T-helper 1 cell treated with Interleukin-12 subunit alpha and Interleukin-12 subunit beta and Interleukin-4 antibody, amounts not matched to agents 30 μg/mL and 1 μg/mL, for 36 hours (primary cell): ENCODE measurements around the gene PLAAT3.
A peak's percentile ranks its signal among the peaks of the same experiment; 100 is the strongest.
"Not testable (repeated sequence)": the region's sequence is repeated elsewhere in the genome, so short reads cannot be mapped to it uniquely, and the experiment has no call there.

Source experiments
- H3K27ac Mint-ChIP-seq: one replicate; pipeline ENCODE4 v1.8.0; 2021; ENCODE audit warnings: mild to moderate bottlenecking, mixed read lengths
- H3K27me3 Mint-ChIP-seq: one replicate; pipeline ENCODE4 v1.8.0; 2021; ENCODE audit warnings: low read depth, mixed read lengths
- H3K36me3 Mint-ChIP-seq: one replicate; pipeline ENCODE4 v1.8.0; 2021; ENCODE audit warnings: low read depth, mixed read lengths
- H3K4me1 Mint-ChIP-seq: one replicate; pipeline ENCODE4 v1.8.0; 2021; ENCODE audit warnings: low read depth, mixed read lengths
- H3K4me3 Mint-ChIP-seq: one replicate; pipeline ENCODE4 v1.8.0; 2021; ENCODE audit warnings: mild to moderate bottlenecking, moderate library complexity, mixed read lengths
- H3K9me3 Mint-ChIP-seq: one replicate; pipeline ENCODE4 v1.8.0; 2021; ENCODE audit warnings: mixed read lengths

Gene PLAAT3

GRCh38 chr11:63614136-63614671, at the start of gene PLAAT3:
Gene PLAAT3, minus strand, starts transcription at chr11:63614433. Its CDS starts 419 bp downstream, at chr11:63614014.
- Mint-ChIP-seq H3K27ac (no peak within 1 kb of the TSS), H3K27me3 (peaks cover 10% of the 10 kb centered on the region), H3K36me3 (no peaks in the 10 kb centered on the region), H3K4me3 (peak within 1 kb of the TSS; percentile 79), H3K9me3 (no peaks in the 10 kb centered on the region), H3K4me1 (peaks cover 7% of the 10 kb centered on the region)

- H3K27me3 Mint-ChIP-seq: no peaks in the 10 kb centered on the region
- peaks cover 14% of the 10 kb centered on the region for H3K4me1 Mint-ChIP-seq
- H3K27ac Mint-ChIP-seq: no peak overlapping the region
- no peak overlapping the region for H3K4me3 Mint-ChIP-seq
- H3K36me3 Mint-ChIP-seq: peaks cover 8% of the 10 kb centered on the region
- no peaks in the 10 kb centered on the region for H3K9me3 Mint-ChIP-seq
Measured at GRCh38 chr11:63663809-63664208, 49.6 kb upstream of the PLAAT3 start.

DNA sequence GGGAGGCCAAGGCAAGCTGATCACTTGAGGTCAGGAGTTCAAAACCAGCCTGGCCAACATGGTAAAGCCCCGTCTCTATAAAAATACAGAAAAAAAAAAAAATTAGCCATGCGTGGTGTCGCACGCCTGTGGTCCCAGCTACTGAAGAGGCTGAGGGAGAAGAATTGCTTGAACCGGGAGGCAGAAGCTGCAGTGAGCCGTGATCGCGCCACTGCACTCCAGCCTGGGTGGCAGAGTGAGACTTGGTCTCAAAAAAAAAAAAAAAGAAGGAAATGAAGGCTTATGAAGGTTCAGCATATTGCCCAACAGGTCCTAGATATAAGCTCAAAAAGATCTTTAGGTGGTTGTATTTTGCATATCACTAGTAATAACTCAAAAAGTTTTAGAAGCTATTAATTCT, 46.7 kb upstream of the PLAAT3 start:
- peaks cover 9% of the 10 kb centered on the region for H3K36me3 Mint-ChIP-seq
- no peak overlapping the region for H3K4me3 Mint-ChIP-seq
- H3K27ac Mint-ChIP-seq: no peak overlapping the region
- no peaks in the 10 kb centered on the region for H3K9me3 Mint-ChIP-seq
- H3K27me3 Mint-ChIP-seq: no peaks in the 10 kb centered on the region
- peaks cover 5% of the 10 kb centered on the region for H3K4me1 Mint-ChIP-seq

GRCh38 chr11:63652671-63653070, 38.4 kb upstream of the PLAAT3 start:
- Mint-ChIP-seq H3K27ac (peak overlapping the region; percentile 83), H3K27me3 (no peaks in the 10 kb centered on the region), H3K4me1 (peaks cover 9% of the 10 kb centered on the region), H3K36me3 (peaks cover 20% of the 10 kb centered on the region), H3K4me3 (no peak overlapping the region), H3K9me3 (no peaks in the 10 kb centered on the region)

DNA sequence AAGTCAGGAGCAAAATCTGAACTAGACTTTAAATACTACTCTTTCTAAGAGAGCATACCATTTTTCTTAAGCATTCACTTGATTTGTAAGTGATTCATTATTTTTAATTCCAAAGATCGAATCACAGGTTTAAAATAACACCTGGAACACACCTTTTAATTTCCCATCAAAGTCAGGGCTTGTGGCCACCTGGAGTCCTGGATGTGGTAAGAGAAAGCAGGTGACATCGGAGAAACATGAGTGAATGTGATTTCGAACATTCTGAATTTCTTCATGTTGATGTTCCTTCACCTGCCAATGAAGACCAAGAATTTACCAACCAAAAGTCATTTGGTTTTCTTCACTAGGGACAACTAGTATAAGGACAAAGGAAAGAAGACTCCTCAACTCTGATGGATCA, 29.0 kb upstream of the PLAAT3 start:
- H3K4me3 Mint-ChIP-seq: no peak overlapping the region
- H3K9me3 Mint-ChIP-seq: no peaks in the 10 kb centered on the region
- peaks cover 29% of the 10 kb centered on the region for H3K36me3 Mint-ChIP-seq
- no peak overlapping the region for H3K27ac Mint-ChIP-seq
- no peaks in the 10 kb centered on the region for H3K27me3 Mint-ChIP-seq
- peaks cover 5% of the 10 kb centered on the region for H3K4me1 Mint-ChIP-seq

DNA sequence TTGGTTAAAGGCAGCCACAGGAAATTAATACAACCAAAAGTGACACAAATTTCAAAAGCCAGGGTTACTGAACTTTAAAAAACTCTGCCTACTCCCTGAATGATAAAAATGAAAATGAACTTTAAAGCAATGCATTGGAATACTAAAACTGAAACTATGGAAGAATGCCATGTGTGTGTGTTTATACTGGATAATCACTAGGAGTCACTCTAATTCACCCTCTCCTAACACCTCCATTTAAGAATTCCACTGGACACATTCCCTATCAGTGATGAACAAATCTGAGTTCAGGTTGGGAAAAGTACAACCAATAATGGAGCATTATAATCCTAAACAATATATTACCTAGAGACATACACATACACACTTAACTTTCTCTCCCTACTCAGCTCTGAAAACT, 27.5 kb upstream of the PLAAT3 start:
- Mint-ChIP-seq H3K4me1 (peaks cover 4% of the 10 kb centered on the region), H3K27ac (no peak overlapping the region), H3K9me3 (no peaks in the 10 kb centered on the region), H3K4me3 (no peak overlapping the region), H3K27me3 (no peaks in the 10 kb centered on the region), H3K36me3 (peaks cover 32% of the 10 kb centered on the region)

GRCh38 chr11:63639199-63639832, 25.1 kb upstream of the PLAAT3 start:
- Mint-ChIP-seq H3K4me1 (peaks cover 5% of the 10 kb centered on the region), H3K9me3 (no peaks in the 10 kb centered on the region), H3K4me3 (no peak overlapping the region), H3K27ac (no peak overlapping the region), H3K27me3 (no peaks in the 10 kb centered on the region), H3K36me3 (peaks cover 31% of the 10 kb centered on the region)

DNA sequence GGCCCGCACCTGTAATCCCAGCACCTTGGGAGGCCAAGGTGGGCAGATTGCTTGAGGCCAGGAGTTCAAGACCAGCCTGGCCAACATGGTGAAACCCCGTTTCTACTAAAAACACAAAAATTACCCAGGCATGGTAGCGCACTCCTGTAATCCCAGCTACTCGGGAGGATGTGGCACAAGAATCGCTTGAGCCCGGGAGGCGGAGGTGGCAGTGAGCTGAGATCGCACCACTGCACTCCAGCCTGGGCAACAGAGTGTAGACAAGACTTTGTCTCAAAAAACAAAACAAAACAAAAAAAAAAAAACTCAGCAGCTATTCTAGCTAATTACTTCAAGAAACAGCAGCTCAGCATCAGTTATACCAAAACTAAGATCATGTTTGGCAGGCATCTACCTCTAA, 24.2 kb upstream of the PLAAT3 start:
- not testable (repeated sequence) for H3K4me1 Mint-ChIP-seq, H3K4me3 Mint-ChIP-seq, H3K27me3 Mint-ChIP-seq, H3K27ac Mint-ChIP-seq, H3K9me3 Mint-ChIP-seq
- peaks cover 26% of the 10 kb centered on the region for H3K36me3 Mint-ChIP-seq

DNA sequence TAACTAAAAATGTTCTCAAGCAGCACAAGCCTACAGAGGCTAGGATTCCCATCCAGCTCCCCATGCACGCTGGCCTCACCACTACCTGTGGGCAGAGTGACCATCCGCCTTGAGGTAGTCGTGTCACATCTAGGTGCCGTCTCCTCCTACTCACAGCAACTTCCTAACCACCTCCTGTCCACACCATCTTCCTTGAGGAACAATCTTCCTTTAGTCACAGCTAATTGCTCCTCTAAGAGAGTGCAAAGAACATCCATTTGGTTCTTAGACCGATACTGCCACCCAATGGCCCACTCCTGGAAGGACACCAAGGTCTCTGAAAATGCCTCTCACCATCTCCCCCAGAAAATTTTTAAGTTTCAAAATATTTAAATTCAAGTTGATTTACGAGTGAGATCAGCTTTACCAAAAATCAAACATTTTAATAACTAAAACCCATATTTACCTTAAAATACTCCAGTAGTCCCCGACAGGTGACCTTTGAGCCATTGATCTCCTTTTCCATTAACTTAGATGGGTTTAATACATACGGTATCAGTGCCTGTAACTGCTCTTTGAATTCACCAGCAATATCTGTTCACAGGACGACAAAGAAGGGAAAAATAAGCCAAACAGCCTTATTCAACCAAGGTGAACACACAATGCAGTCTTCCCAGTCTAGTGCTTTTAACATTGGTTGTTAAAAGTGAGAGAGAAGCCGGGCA, 21.7 kb upstream of the PLAAT3 start:
- Mint-ChIP-seq H3K9me3 (no peaks in the 10 kb centered on the region), H3K27me3 (no peaks in the 10 kb centered on the region), H3K4me1 (peaks cover 7% of the 10 kb centered on the region), H3K36me3 (peaks cover 25% of the 10 kb centered on the region), H3K27ac (no peak overlapping the region), H3K4me3 (no peak overlapping the region)

DNA sequence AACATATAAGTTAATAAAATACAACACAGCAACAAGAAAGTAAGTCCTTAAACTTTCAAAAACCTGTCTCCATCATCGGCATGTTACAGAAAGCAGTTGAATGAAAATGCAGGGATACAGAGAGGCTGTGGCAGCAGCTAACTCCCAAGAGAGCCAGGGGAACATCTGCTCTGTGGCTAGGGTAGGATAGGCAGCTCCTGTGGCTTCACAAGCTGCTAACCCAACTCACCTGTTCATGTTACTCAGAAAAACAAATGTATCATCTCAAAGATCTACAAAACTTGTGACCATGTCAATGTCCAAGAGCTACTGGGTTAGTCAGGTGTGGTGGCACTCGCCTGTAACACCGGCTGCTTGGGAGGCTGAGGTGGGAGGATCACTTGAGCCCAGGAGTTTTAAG, 15.2 kb upstream of the PLAAT3 start:
- Mint-ChIP-seq H3K36me3 (peaks cover 41% of the 10 kb centered on the region), H3K9me3 (no peaks in the 10 kb centered on the region), H3K27me3 (peaks cover 3% of the 10 kb centered on the region), H3K4me3 (no peak overlapping the region), H3K4me1 (peaks cover 7% of the 10 kb centered on the region), H3K27ac (no peak overlapping the region)

DNA sequence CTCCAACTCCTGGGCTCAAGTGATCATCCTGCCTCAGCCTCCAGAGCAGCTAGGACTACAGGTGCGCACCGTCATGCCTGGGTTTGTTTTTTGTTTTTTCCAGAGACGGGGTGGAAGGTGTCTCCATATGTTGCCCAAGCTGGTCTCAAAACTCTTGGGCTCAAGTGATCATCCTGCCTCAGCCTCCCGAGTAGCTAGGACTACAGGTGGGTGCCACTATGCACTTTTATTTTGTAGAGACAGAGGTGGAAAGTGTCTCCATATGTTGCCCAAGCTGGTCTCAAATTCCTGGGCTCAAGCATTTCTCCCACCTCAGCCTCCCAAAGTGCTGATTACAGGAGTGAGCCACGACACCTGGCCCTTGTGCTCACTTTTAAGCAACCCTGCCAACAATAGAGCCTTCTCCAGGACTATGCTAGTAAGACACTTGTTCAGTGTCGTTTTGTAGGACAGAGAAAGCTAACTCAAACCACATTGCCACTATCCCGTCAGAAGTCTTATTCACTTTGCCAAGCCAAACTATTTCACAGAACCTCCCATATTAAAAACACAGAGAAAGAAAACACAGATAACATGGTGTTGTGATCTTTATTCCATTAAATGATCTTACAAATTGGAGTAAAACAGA, 9.4 kb upstream of the PLAAT3 start:
- Mint-ChIP-seq H3K36me3 (peaks cover 12% of the 10 kb centered on the region), H3K9me3 (no peaks in the 10 kb centered on the region)

DNA sequence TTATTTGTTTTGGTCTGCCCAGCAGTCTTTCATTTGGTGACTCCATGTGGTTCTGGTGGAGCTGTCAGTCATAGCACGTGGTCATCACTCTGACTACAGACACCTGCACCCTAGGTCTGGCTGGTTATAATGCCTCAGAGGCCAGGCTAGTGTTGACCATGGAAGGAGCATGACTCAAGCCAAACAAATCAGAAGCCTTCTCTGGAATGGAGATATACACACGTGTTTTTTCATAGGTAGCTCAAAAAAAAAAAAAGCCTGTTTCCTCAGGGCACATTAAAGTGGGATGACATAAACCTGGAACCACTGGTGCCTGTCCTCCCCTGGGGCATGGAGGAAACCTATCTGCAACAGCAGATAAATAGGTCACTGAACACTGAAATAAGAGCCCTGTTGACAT, 8.1 kb upstream of the PLAAT3 start:
- Mint-ChIP-seq H3K4me1 (peaks cover 2% of the 10 kb centered on the region), H3K27ac (no peak overlapping the region), H3K27me3 (peaks cover 8% of the 10 kb centered on the region), H3K9me3 (no peaks in the 10 kb centered on the region), H3K36me3 (peaks cover 4% of the 10 kb centered on the region), H3K4me3 (no peak overlapping the region)

More for the DNA sequence above, 9.4 kb upstream of the PLAAT3 start:
- Mint-ChIP-seq H3K27ac (no peak overlapping the region), H3K27me3 (peaks cover 8% of the 10 kb centered on the region), H3K4me1 (peaks cover 2% of the 10 kb centered on the region), H3K4me3 (no peak overlapping the region)

- Mint-ChIP-seq H3K4me1 (peaks cover 2% of the 10 kb centered on the region), H3K4me3 (no peak overlapping the region), H3K9me3 (no peaks in the 10 kb centered on the region), H3K27ac (no peak overlapping the region), H3K36me3 (peaks cover 3% of the 10 kb centered on the region), H3K27me3 (peaks cover 8% of the 10 kb centered on the region)
Measured at GRCh38 chr11:63621071-63621470, 6.8 kb upstream of the PLAAT3 start.

DNA sequence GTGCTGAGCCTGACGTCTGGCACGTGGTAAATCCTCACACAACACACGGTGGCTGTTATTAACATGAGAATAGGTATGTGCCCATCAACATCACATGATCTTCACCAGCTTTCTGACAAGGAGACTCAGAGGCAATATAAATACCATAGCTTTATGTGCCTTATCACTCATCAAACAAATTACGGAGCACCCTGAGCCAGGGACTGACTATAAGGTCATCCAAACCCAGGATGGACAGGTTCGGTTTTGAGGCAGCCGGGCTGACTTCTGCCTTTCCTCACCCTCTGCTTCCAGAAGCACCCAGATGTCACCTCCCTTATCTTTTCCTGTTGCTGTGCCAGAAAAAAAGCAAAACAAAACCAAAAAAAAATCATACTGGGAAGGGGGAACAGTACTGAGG, 5.7 kb upstream of the PLAAT3 start:
- peaks cover 1% of the 10 kb centered on the region for H3K36me3 Mint-ChIP-seq
- H3K4me3 Mint-ChIP-seq: no peak overlapping the region
- H3K27ac Mint-ChIP-seq: no peak overlapping the region
- H3K4me1 Mint-ChIP-seq: peaks cover 2% of the 10 kb centered on the region
- no peaks in the 10 kb centered on the region for H3K9me3 Mint-ChIP-seq
- H3K27me3 Mint-ChIP-seq: peaks cover 5% of the 10 kb centered on the region

GRCh38 chr11:63617686-63618085, 3.5 kb upstream of the PLAAT3 start:
- H3K4me3 Mint-ChIP-seq, H3K27me3 Mint-ChIP-seq, H3K27ac Mint-ChIP-seq, H3K4me1 Mint-ChIP-seq, H3K9me3 Mint-ChIP-seq, H3K36me3 Mint-ChIP-seq: not testable (repeated sequence)
